Lower leg skin (tissue), 4 donors: ENCODE results near the gene TMCC1. TPM values are rescaled to one million over a fixed set of nuclear protein-coding genes. Genes with fewer than 3 reads are reported as not detected.

Experiments
- DNase-seq, 2 donors: peaks; one replicate each; pipeline ENCODE4 v3.0.0-alpha.2; 2019; ENCODE audit warnings: low spot score in 2 of 2
- H3K4me3 ChIP-seq: fragments of 200-600 bp; sonication (generic); 2 replicates; pipeline ENCODE4 v1.5.1; 2017; ENCODE audit warnings: mild to moderate bottlenecking, low read depth; ENCODE audit not compliant: poor library complexity, severe bottlenecking
- POLR2A ChIP-seq, 2 donors: fragments of 450-650 bp; IDR thresholded peaks; one replicate each; pipeline ENCODE4 v1.6.1; 2016 to 2017; ENCODE audit warnings: antibody characterized with exemption in 2 of 2, mild to moderate bottlenecking in 1 of 2, moderate library complexity in 1 of 2
- WGBS, 2 donors: methylation state at CpG; one replicate each; pipeline ENCODE4 v1.1.5; 2018; 5-methylcytosine and 5-hydroxymethylcytosine counted together
- intact Hi-C: fragments of 100-400 bp; cut with DNase I; formaldehyde crosslinking; loops from one replicate; pipeline ENCODE4 v1.15.0; 2023; ENCODE audit warnings: low total_unique reads
- total RNA-seq, 4 donors: library from RNA; depleted of rRNA; stranded (reverse); fragments of >200 nt; gene quantifications; one replicate each; pipeline ENCODE4 v1.1.0, GENCODE V29; 2016
- TF ChIP-seq, protein P1 (sequence below), 3 donors: fragments of 450-650 bp; IDR thresholded peaks; one replicate each; pipeline ENCODE4 v1.5.1; 2016; ENCODE audit warnings: antibody characterized with exemption in 3 of 3, mild to moderate bottlenecking in 3 of 3, moderate library complexity in 2 of 3

The TMCC1 gene
- total RNA-seq, 4 donors from 2014 or later, result 15.1 to 28.6 (median 18.8) TPM

DNA sequence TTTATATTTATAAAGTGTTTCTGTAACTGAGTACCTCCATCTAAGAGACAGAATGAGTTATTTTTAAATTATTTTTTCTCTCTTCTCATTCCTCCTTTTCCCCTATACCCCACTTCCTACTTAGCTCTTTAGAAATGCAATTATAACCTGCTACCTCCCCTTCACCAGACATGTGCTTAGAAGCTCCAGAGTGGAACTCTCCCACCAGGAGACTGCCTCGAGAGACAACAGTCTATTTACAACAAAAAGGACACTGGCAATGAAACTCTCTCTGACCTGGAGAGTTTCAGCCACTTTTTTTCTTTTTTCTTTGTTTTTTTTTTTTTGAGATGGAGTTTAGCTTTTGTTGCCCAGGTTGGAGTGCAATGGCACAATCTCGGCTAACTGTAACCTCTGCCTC, 177.7 kb downstream of the TMCC1 start:
- no peak for DNase-seq
- 90% methylated on average over 2 of the region's 2 CpGs for WGBS, 2 donors
- intact Hi-C loops, result no loop called here
- TF ChIP-seq, protein P1, sequence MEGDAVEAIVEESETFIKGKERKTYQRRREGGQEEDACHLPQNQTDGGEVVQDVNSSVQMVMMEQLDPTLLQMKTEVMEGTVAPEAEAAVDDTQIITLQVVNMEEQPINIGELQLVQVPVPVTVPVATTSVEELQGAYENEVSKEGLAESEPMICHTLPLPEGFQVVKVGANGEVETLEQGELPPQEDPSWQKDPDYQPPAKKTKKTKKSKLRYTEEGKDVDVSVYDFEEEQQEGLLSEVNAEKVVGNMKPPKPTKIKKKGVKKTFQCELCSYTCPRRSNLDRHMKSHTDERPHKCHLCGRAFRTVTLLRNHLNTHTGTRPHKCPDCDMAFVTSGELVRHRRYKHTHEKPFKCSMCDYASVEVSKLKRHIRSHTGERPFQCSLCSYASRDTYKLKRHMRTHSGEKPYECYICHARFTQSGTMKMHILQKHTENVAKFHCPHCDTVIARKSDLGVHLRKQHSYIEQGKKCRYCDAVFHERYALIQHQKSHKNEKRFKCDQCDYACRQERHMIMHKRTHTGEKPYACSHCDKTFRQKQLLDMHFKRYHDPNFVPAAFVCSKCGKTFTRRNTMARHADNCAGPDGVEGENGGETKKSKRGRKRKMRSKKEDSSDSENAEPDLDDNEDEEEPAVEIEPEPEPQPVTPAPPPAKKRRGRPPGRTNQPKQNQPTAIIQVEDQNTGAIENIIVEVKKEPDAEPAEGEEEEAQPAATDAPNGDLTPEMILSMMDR (IDR thresholded peaks at IDR 0.05), result no peak
- no peak for TF ChIP-seq POLR2A (IDR thresholded peaks at IDR 0.05)
- no peak overlapping the region for H3K4me3 ChIP-seq

DNA sequence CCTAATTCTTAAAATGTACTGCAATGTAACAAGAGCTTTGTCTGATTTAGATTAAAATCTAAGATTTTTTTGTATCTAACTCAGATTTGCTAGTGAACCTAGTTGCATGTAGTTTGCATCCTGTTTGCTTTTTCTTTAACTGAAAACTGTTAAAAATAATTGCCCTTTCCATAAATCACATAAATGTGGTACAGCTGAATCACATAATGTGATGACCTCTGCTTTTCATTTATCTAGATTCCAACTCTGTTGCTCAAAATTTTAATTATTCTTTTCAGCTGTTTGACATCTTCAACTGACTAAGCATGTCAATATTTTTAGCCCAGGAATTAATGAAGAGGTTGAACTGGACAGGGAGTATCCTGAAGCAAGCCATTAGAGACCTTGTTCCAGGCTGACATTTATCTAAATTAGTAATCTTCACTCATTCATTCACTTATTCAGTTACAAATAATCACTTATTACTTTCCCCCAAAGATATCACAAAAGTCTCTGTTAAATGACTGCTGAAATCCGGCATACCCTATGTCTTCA, 185.1 kb downstream of the TMCC1 start:
- TF ChIP-seq, protein P1 (IDR thresholded peaks at IDR 0.05), result no peak
- TF ChIP-seq POLR2A (IDR thresholded peaks at IDR 0.05), result no peak
- 89 to 97% methylated on average over 1 of the region's 1 CpG for WGBS, 2 donors
- no peak overlapping the region for H3K4me3 ChIP-seq
- intact Hi-C loops, result no loop called here
- DNase-seq, result no peak

DNA sequence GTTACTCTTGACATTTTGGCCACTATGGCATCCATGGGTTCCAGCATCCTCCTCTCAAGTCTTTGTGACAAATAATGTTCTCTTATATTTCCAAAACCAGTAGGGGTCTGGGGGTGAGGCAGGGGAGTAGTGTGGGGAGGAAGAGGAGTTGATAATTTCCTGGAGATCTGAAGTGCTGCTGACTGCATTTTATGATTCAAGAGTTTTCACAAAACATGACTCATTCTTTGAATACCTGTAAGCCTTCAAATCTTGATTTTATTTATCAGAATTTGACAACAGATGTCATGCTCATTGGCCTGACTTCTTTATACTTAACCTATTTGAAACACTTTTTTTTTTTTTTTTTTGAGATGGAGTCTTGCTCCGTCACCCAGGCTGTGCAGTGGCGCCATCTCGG, 188.2 kb downstream of the TMCC1 start:
- TF ChIP-seq POLR2A (IDR thresholded peaks at IDR 0.05), result no peak
- TF ChIP-seq, protein P1 (IDR thresholded peaks at IDR 0.05), result no peak
- WGBS, 2 donors, result 94 to 98% methylated on average over 3 of the region's 3 CpGs

DNA sequence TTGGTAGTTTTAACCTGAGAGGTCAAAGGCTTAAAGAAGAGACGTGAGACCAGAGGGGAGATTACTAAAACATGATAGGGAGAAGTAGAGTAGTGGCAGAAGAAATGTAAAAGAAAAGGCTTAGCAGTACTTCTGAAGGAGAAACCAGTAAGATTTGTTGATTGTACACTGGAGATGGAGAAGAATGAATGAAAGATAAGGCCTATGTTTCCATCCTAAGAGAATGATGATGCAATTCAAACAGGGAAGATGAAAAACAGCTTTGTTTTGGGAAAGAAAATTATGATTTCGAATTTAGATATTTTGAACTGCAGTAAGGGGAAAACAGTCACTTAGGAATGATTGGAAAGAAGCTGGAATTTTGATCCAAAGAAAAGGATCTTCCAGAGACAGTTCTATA, 189.6 kb downstream of the TMCC1 start:
- DNase-seq, result no peak
- TF ChIP-seq, protein P1 (IDR thresholded peaks at IDR 0.05), result no peak
- no peak for TF ChIP-seq POLR2A (IDR thresholded peaks at IDR 0.05)
- intact Hi-C loops, result no loop called here
- 71 to 74% methylated on average over 2 of the region's 2 CpGs for WGBS, 2 donors
- H3K4me3 ChIP-seq, result no peak overlapping the region

More for the DNA sequence above, 188.2 kb downstream of the TMCC1 start:
- intact Hi-C loops, result no loop called here
- no peak overlapping the region for H3K4me3 ChIP-seq
- no peak for DNase-seq

DNA sequence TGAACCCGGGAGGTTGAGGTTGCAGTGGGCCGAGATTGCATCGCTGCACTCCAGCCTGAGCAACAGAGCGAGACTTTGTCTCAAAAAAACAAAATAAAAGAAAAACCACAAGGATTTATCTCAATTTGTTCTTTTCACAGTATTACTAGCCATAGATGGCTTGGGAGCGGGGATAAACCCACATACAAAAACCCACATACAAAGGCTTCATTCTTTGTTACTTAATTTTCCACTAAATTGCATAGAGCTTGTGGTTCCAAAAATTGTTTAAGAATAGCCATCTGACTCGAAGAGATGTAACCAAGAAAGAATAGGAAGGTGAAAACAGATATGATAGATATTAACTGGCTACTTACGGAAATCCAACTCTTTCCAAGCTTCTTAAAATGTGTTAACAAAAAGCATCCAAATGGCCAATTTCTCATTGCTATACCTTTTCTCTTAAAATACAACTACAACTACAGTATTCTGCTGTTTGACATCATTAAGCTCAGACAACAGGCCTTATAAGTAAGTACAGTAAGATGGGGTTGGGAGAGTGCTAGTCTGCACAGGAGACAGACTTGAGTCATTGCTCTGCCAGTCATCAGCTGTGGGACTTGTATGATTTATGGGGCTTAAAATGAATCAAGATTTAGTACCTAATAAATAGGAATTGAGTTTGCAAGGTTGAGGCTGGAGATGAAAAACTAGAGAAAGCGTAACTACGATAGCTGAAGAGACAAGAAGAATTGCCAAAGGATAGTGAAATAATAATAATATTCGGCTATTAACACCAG, 190.4 kb downstream of the TMCC1 start:
- TF ChIP-seq, protein P1 (IDR thresholded peaks at IDR 0.05), result no peak
- TF ChIP-seq POLR2A (IDR thresholded peaks at IDR 0.05), result no peak
- H3K4me3 ChIP-seq, result no peak overlapping the region
- no peak for DNase-seq
- WGBS, 2 donors, result 90 to 92% methylated on average over 10 of the region's 10 CpGs
- intact Hi-C loops, result no loop called here
